NCI-H524 treated with DMSO at 0.1 percent for 48 hours (cell line): ENCODE results near the gene GYS1.
A peak's percentile ranks its signal among the peaks of the same experiment; 100 is the strongest.
"Not testable (repeated sequence)": the region's sequence is repeated elsewhere in the genome, so short reads cannot be mapped to it uniquely, and the experiment has no call there.

Experiments used
- DNase-seq: peaks from one replicate; lab custom pipeline; 2025; lab: John Stamatoyannopoulos, UW

Gene GYS1

GRCh38 chr19:48993175-48994034 lies at the start of gene GYS1, which contains the start of gene RUVBL2:
Gene GYS1, minus strand, starts transcription at chr19:48993309. Its CDS starts 197 bp downstream, at chr19:48993112.
Gene RUVBL2, plus strand, starts transcription at chr19:48993887. Its CDS starts 25 bp downstream, at chr19:48993912.
- peak; percentile 96 for DNase-seq

GRCh38 chr19:49042666-49043065 lies 49.6 kb upstream of the GYS1 start:
- DNase-seq = not testable (repeated sequence)

GRCh38 chr19:49042177-49042576 lies 49.1 kb upstream of the GYS1 start:
- no peak for DNase-seq

GRCh38 chr19:49039736-49040135 lies 46.6 kb upstream of the GYS1 start:
- not testable (repeated sequence) for DNase-seq

GRCh38 chr19:49038557-49039276 lies 45.6 kb upstream of the GYS1 start:
- not testable (repeated sequence) for DNase-seq

GRCh38 chr19:49038111-49038510 lies 45.0 kb upstream of the GYS1 start:
- DNase-seq = not testable (repeated sequence)

GRCh38 chr19:49036815-49037214 lies 43.7 kb upstream of the GYS1 start, which contains the start of gene CGB1:
Gene CGB1, minus strand, starts transcription at chr19:49036895. Its CDS starts 184 bp downstream, at chr19:49036711.
- DNase-seq = not testable (repeated sequence)

- DNase-seq = not testable (repeated sequence)
Observed at GRCh38 chr19:49031642-49032301, 38.7 kb upstream of the GYS1 start, which contains the start of gene CGB2. Gene CGB2, plus strand, starts transcription at chr19:49031890. Its CDS starts 206 bp downstream, at chr19:49032096.

- DNase-seq = not testable (repeated sequence)
Observed at GRCh38 chr19:49030323-49030722, 37.2 kb upstream of the GYS1 start.

- not testable (repeated sequence) for DNase-seq
Observed at GRCh38 chr19:49029749-49030148, 36.6 kb upstream of the GYS1 start.

- DNase-seq = not testable (repeated sequence)
Observed at GRCh38 chr19:49028686-49029085, 35.6 kb upstream of the GYS1 start.

- DNase-seq = not testable (repeated sequence)
Observed at GRCh38 chr19:49025599-49025998, 32.5 kb upstream of the GYS1 start.

GRCh38 chr19:49025088-49025487 lies 32.0 kb upstream of the GYS1 start:
- not testable (repeated sequence) for DNase-seq

- not testable (repeated sequence) for DNase-seq
Observed at GRCh38 chr19:49024233-49024632, 31.1 kb upstream of the GYS1 start, which contains the start of gene CGB3. Gene CGB3, minus strand, starts transcription at chr19:49024333. Its CDS starts 362 bp downstream, at chr19:49023971.

GRCh38 chr19:49022116-49022515 lies 29.0 kb upstream of the GYS1 start:
- DNase-seq = no peak

GRCh38 chr19:49020931-49021895 lies 28.1 kb upstream of the GYS1 start:
- no peak for DNase-seq

- DNase-seq = no peak
Observed at GRCh38 chr19:49020342-49020741, 27.2 kb upstream of the GYS1 start.

GRCh38 chr19:49019242-49019932 lies 26.3 kb upstream of the GYS1 start:
- DNase-seq = no peak

- not testable (repeated sequence) for DNase-seq
Observed at GRCh38 chr19:49018388-49019241, 25.5 kb upstream of the GYS1 start.
